Choroid plexus epithelial cell (primary cell): ENCODE measurements around the gene CDH4.

Experiments used
- DNase-seq: peaks from one replicate; pipeline ENCODE4 v3.0.0-alpha.2; 2010; ENCODE audit warnings: low read depth
- H3K4me3 ChIP-seq: 2 replicates; pipeline ENCODE4 v1.5.1; 2011; ENCODE audit warnings: low read depth, mild to moderate bottlenecking, control low read depth, low read length, moderate library complexity
- TF ChIP-seq, protein P1 (sequence below): conservative IDR thresholded peaks from 2 replicates; pipeline ENCODE4 v1.5.1; 2011; ENCODE audit warnings: low read depth, mild to moderate bottlenecking, control low read depth, inconsistent platforms, low read length, moderate library complexity

Gene CDH4

DNA sequence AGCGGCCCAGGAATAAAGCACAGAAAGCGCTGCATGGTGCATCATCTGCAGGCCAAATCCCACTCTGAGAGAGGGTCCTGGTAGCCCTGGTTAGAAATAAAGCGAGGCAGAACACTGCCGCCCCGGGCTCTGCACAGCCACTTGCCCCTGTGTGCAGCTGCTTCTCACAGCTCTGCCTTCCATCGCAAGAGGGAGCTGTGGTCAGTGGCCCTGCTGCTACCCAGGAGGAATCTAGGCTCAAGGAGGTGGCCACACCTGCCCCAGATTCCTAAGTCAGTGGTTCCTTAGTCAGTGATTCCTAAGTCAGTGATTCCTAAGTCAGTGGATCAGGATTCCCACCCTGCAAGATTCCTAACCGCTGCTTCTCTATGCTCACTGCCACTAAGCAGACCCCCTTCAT, 8.8 kb downstream of the CDH4 start:
- no peak overlapping the region for H3K4me3 ChIP-seq
- peak; percentile 17 for DNase-seq
- TF ChIP-seq, protein P1, sequence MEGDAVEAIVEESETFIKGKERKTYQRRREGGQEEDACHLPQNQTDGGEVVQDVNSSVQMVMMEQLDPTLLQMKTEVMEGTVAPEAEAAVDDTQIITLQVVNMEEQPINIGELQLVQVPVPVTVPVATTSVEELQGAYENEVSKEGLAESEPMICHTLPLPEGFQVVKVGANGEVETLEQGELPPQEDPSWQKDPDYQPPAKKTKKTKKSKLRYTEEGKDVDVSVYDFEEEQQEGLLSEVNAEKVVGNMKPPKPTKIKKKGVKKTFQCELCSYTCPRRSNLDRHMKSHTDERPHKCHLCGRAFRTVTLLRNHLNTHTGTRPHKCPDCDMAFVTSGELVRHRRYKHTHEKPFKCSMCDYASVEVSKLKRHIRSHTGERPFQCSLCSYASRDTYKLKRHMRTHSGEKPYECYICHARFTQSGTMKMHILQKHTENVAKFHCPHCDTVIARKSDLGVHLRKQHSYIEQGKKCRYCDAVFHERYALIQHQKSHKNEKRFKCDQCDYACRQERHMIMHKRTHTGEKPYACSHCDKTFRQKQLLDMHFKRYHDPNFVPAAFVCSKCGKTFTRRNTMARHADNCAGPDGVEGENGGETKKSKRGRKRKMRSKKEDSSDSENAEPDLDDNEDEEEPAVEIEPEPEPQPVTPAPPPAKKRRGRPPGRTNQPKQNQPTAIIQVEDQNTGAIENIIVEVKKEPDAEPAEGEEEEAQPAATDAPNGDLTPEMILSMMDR = peak; percentile 45

- TF ChIP-seq, protein P1 = no peak
- no peak for DNase-seq
Observed at GRCh38 chr20:61262036-61262435, 10.0 kb downstream of the CDH4 start.

DNA sequence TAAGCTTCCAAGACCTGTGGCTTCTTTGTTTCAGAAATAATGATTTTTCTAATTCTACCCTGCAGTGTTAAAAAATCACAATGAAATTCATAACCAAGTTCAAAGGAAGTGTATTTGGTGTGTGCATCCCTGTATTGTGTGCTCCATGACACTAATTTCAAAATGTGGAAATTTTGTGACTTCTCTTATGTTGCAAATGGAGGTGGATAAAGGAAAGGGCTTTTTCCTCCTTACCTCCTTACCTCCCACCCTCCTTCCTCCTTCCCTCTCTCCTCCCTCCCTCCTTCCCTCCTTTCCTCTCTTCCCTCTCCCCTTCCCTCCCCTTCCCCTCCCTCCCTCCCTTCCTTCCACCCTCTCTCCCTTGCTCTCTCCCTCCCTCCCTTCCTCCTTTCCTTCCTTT, 10.5 kb downstream of the CDH4 start:
- TF ChIP-seq, protein P1 = no peak
- DNase-seq = no peak
- H3K4me3 ChIP-seq = no peak overlapping the region

More at GRCh38 chr20:61262036-61262435, 10.0 kb downstream of the CDH4 start:
- no peak overlapping the region for H3K4me3 ChIP-seq

GRCh38 chr20:61263084-61263695, 11.1 kb downstream of the CDH4 start:
- TF ChIP-seq, protein P1 = peak; percentile 98
- DNase-seq = peak; percentile 49

DNA sequence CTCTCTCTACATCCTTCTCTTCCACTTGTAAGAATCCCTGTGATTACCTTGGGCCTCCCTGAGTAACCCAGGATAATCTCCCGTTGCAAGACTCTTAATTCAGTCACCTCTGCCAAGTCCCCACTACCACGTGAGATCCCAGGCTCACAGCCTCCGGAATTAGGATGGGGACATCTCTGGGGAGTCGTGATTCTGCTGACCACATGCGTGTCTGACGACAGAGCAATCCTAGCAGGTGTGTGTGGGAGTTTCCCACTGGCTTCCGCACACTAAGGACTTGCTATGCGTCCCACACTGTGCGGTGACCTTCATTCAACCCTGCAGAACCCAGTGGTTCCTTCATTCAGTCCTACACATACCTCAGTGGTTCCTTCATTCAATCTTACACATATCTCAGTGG, 11.9 kb downstream of the CDH4 start:
- TF ChIP-seq, protein P1 = no peak
- H3K4me3 ChIP-seq = no peak overlapping the region
- no peak for DNase-seq

More at GRCh38 chr20:61263084-61263695, 11.1 kb downstream of the CDH4 start:
- H3K4me3 ChIP-seq = no peak overlapping the region

- no peak for DNase-seq
- no peak overlapping the region for H3K4me3 ChIP-seq
- TF ChIP-seq, protein P1 = no peak
Observed at GRCh38 chr20:61267241-61267640, 15.2 kb downstream of the CDH4 start.

DNA sequence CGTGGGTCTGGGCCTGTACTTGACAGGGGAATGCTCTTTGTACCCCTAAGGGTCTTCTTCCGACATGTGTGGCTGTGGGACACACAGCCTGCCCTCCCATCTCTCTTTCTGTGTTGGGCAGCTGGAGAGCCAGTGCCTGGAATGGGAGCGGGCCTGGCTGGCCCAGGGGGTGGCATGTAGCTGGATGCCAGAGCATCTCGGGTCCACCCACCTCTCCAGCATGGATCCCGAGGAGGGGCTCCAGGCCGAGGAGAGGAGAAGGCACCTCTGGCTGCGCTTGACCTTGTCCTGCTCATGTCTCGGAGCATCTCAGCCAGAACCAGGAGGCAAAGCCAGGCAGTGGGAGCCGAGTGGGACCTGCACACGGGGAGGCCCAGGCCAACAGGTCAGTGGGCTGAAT, 16.0 kb downstream of the CDH4 start:
- no peak overlapping the region for H3K4me3 ChIP-seq
- no peak for DNase-seq
- TF ChIP-seq, protein P1 = no peak
